Thyroid gland (tissue), 4 donors: ENCODE measurements around the gene GHRL.

Experiments used
- POLR2A ChIP-seq, 2 donors: fragments of 450-650 bp; IDR thresholded peaks; one replicate each; pipeline ENCODE4 v1.6.1; 2017; ENCODE audit warnings: antibody characterized with exemption in 2 of 2, mild to moderate bottlenecking in 2 of 2, moderate library complexity in 1 of 2
- TF ChIP-seq, protein P1 (sequence below), 6 experiments: fragments of 200-600 bp in 3 of 6; fragments of 450-650 bp in 3 of 6; sonication (generic) in 3 of 6; IDR thresholded peaks; one replicate each; pipeline ENCODE4 v1.5.1; 2016 to 2019; ENCODE audit warnings: antibody characterized with exemption in 6 of 6, mild to moderate bottlenecking in 2 of 6, inconsistent platforms in 1 of 6, moderate library complexity in 1 of 6

DNA sequence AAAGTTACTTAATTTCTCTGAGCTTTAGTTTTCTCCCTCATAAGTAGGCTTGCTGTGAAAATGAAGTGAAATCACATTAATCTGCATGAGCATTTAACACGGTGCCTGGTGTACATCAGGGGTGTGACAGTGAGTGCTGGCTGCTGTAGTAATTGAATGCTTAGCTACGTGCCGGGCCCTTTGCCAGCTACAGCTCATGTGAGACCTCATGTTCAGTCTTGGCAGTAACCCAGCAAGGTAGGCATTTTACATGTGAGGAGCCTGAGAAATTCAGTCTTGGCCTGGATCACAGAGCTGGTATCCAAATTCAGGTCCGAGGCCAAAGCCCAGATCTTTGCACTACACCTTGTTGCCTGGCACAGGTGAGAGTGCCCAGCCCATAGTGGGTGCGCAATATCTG is 9.1 kb downstream of the GHRL start:
- no peak for TF ChIP-seq POLR2A (IDR thresholded peaks at IDR 0.05)
- TF ChIP-seq, protein P1, sequence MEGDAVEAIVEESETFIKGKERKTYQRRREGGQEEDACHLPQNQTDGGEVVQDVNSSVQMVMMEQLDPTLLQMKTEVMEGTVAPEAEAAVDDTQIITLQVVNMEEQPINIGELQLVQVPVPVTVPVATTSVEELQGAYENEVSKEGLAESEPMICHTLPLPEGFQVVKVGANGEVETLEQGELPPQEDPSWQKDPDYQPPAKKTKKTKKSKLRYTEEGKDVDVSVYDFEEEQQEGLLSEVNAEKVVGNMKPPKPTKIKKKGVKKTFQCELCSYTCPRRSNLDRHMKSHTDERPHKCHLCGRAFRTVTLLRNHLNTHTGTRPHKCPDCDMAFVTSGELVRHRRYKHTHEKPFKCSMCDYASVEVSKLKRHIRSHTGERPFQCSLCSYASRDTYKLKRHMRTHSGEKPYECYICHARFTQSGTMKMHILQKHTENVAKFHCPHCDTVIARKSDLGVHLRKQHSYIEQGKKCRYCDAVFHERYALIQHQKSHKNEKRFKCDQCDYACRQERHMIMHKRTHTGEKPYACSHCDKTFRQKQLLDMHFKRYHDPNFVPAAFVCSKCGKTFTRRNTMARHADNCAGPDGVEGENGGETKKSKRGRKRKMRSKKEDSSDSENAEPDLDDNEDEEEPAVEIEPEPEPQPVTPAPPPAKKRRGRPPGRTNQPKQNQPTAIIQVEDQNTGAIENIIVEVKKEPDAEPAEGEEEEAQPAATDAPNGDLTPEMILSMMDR (IDR thresholded peaks at IDR 0.05) = no peak
